Measurements from ENCODE around the gene ZNF418. TPM values are rescaled to one million over a fixed set of nuclear protein-coding genes. Genes with fewer than 3 reads are reported as not detected.

Gene ZNF418
- total RNA-seq, 2 donors from 2014 or later = 21.5 to 29.6 TPM

DNA sequence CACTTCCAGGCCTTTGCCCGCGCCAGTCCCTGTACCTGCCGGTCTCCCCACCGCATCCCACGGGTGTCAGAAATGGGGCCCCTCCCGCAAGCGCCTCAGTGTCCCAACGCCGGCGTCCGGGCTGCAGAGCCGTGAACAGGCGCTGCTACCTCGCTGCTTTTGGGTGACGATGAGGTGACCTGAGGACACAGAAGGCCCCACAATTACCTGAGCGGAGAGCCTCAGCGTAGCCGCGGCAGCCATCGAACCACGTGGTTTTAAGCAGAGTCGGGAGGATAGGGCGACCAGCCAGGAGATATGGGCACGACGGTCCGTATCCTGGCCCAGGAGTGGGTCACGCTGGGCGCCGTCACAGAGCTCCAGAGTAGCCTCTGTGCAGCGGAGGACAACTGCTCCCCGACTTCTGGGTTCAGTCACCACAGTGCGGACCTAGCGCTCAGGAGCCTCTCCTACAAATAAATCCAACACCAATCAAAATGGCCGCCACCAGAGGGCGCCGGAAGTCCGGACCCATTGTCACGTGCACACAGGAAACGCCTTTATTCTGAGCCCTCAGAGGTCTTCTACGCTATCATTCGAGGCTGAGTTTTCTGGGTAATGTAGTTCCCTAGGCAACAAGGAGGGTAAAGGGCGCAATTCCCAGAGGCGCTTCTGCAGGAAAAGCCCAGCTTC, 46.5 kb downstream of the ZNF418 start, which contains the start of gene ZNF814:
TSS of gene ZNF814 (minus strand) at position 478 of the 672 bp plus-strand sequence. CDS start at position 243, 235 bp downstream.
- Mint-ChIP-seq H3K4me3 (peak within 1 kb of the TSS; percentile 95), H3K27me3 (ENCODE audit: insufficient read depth) (no peaks in the 10 kb centered on the region), H3K27ac (peak within 1 kb of the TSS; percentile 92), H3K9me3 (peaks cover 46% of the 10 kb centered on the region), H3K4me1 (peaks cover 8% of the 10 kb centered on the region), H3K36me3 (ENCODE audit: low read depth) (peaks cover 43% of the 10 kb centered on the region)
- H3K36me3 ChIP-seq (ENCODE audit: control insufficient read depth, insufficient read depth, low read length) = peaks cover 27% of the 10 kb centered on the region
- TF ChIP-seq, protein P1, sequence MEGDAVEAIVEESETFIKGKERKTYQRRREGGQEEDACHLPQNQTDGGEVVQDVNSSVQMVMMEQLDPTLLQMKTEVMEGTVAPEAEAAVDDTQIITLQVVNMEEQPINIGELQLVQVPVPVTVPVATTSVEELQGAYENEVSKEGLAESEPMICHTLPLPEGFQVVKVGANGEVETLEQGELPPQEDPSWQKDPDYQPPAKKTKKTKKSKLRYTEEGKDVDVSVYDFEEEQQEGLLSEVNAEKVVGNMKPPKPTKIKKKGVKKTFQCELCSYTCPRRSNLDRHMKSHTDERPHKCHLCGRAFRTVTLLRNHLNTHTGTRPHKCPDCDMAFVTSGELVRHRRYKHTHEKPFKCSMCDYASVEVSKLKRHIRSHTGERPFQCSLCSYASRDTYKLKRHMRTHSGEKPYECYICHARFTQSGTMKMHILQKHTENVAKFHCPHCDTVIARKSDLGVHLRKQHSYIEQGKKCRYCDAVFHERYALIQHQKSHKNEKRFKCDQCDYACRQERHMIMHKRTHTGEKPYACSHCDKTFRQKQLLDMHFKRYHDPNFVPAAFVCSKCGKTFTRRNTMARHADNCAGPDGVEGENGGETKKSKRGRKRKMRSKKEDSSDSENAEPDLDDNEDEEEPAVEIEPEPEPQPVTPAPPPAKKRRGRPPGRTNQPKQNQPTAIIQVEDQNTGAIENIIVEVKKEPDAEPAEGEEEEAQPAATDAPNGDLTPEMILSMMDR (conservative IDR thresholded peaks at IDR 0.05) = peak; percentile 68
- WGBS, 2 experiments (ENCODE audit: insufficient coverage in 1 of 2, insufficient read length in 1 of 2) = 1% methylated on average over 22 to 43 of the region's 43 CpGs
- peak; percentile 97 for DNase-seq
- H3K4me1 ChIP-seq (ENCODE audit: control insufficient read depth, insufficient read depth, low read length) = peaks cover 4% of the 10 kb centered on the region
- H3K9me3 ChIP-seq (ENCODE audit: control insufficient read depth, low read length) = peaks cover 21% of the 10 kb centered on the region
- peak within 1 kb of the TSS; percentile 98 for H3K4me3 ChIP-seq (ENCODE audit: low read length)
- peak within 1 kb of the TSS; percentile 100 for H3K9ac ChIP-seq (ENCODE audit: extremely low read depth, low read length, poor library complexity, severe bottlenecking)
- no peaks in the 10 kb centered on the region for H3K27me3 ChIP-seq (ENCODE audit: control insufficient read depth, insufficient read depth, low read length, poor library complexity, severe bottlenecking)
- H3K27ac ChIP-seq (ENCODE audit: low read depth, low read length) = peak within 1 kb of the TSS; percentile 88

DNA sequence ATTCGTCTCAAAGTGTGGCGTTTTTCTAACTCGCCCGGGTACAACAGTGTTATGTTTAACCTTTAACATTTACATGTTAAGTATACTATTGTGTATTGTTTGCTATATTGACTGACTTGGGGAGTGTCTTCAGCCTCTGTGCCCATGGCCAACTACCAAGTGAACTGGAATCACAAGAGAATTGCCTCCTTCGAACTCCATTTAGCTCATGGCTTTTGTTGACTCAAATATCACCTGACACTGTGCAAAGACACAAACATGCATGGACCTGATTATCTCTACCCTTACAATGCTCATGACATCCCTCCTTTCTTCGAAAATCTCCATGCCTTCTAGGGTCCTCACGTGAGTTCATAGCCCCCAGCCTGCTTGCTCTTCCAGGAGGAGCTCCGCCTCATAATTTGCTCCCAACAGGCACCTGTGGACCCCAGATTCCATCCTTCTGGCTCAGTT, 47.1 kb downstream of the ZNF418 start:
- Histone ChIP-seq H3K9me3 (ENCODE audit: control insufficient read depth, low read length) (peaks cover 23% of the 10 kb centered on the region), H3K36me3 (ENCODE audit: control insufficient read depth, insufficient read depth, low read length) (peaks cover 33% of the 10 kb centered on the region), H3K27ac (ENCODE audit: low read depth, low read length) (peak overlapping the region; percentile 88), H3K4me3 (ENCODE audit: low read length) (peak overlapping the region; percentile 98), H3K9ac (ENCODE audit: extremely low read depth, low read length, poor library complexity, severe bottlenecking) (peak overlapping the region; percentile 100), H3K27me3 (ENCODE audit: control insufficient read depth, insufficient read depth, low read length, poor library complexity, severe bottlenecking) (no peaks in the 10 kb centered on the region), H3K4me1 (ENCODE audit: control insufficient read depth, insufficient read depth, low read length) (peaks cover 4% of the 10 kb centered on the region)
- peaks cover 52% of the 10 kb centered on the region for H3K9me3 Mint-ChIP-seq
- H3K4me1 Mint-ChIP-seq = peaks cover 8% of the 10 kb centered on the region
- no peak for DNase-seq
- H3K36me3 Mint-ChIP-seq (ENCODE audit: low read depth) = peaks cover 49% of the 10 kb centered on the region
- peak overlapping the region; percentile 92 for H3K27ac Mint-ChIP-seq
- H3K27me3 Mint-ChIP-seq (ENCODE audit: insufficient read depth) = no peaks in the 10 kb centered on the region
- peak overlapping the region; percentile 95 for H3K4me3 Mint-ChIP-seq
- TF ChIP-seq, protein P1 (conservative IDR thresholded peaks at IDR 0.05) = no peak
- 0% methylated on average over 4 to 7 of the region's 8 CpGs for WGBS, 2 experiments (ENCODE audit: insufficient coverage in 1 of 2, insufficient read length in 1 of 2)

DNA sequence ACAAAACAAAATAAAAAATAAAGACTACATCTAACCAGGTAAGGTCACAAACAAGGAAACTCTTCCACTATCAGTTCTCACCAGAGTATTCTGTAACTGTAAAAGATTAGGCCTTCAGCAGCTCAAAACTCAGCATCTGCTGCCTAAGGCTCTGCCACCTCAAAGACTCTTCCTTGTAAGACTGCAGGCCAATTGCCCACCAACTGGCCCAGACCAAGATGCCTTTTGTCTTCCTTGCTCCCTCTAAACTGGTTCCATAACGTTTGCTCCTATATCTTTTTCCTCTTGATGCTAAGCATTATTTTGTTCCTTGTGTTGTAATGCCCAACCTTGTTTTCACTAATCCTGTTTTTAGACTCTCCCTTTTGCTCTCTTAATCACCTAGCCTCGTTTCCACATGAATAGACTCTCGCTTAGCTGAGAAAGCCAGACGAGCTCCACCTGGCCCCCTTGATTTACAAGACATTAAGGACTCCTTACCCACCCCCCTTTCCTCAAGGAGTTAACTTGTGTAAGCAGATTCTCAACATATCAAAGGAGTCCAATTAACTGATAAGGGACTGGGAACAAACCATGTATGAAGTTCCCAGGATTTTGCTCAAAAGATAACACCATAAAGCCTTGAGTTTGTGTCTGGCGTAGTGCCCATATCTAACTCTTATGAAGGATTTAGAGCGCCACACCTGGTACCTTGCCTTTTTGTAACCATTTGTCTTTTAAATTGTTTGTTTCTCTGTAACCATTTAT, 47.8 kb downstream of the ZNF418 start:
- DNase-seq = peak; percentile 77
- H3K9me3 ChIP-seq (ENCODE audit: control insufficient read depth, low read length) = peaks cover 23% of the 10 kb centered on the region
- Mint-ChIP-seq H3K36me3 (ENCODE audit: low read depth) (peaks cover 57% of the 10 kb centered on the region), H3K4me3 (peak overlapping the region; percentile 95), H3K9me3 (peaks cover 57% of the 10 kb centered on the region), H3K4me1 (peaks cover 8% of the 10 kb centered on the region), H3K27me3 (ENCODE audit: insufficient read depth) (no peaks in the 10 kb centered on the region), H3K27ac (peak overlapping the region; percentile 92)
- peaks cover 40% of the 10 kb centered on the region for H3K36me3 ChIP-seq (ENCODE audit: control insufficient read depth, insufficient read depth, low read length)
- no peaks in the 10 kb centered on the region for H3K27me3 ChIP-seq (ENCODE audit: control insufficient read depth, insufficient read depth, low read length, poor library complexity, severe bottlenecking)
- peaks cover 4% of the 10 kb centered on the region for H3K4me1 ChIP-seq (ENCODE audit: control insufficient read depth, insufficient read depth, low read length)
- peak overlapping the region; percentile 98 for H3K4me3 ChIP-seq (ENCODE audit: low read length)
- peak overlapping the region; percentile 88 for H3K27ac ChIP-seq (ENCODE audit: low read depth, low read length)
- H3K9ac ChIP-seq (ENCODE audit: extremely low read depth, low read length, poor library complexity, severe bottlenecking) = peak overlapping the region; percentile 100
- TF ChIP-seq, protein P1 (conservative IDR thresholded peaks at IDR 0.05) = no peak
- WGBS, 2 experiments (ENCODE audit: insufficient coverage in 1 of 2, insufficient read length in 1 of 2) = 2% methylated on average over 6 of the region's 6 CpGs
